ENCODE measurements around the gene RABEP1. TPM values are rescaled to one million over a fixed set of nuclear protein-coding genes. Genes with fewer than 3 reads are reported as not detected.
A peak's percentile ranks its signal among the peaks of the same experiment; 100 is the strongest.

The RABEP1 gene
- total RNA-seq, 2 donors from 2014 or later = 49.7 to 52.1 TPM

GRCh38 chr17:5378566-5379207 is 96.6 kb downstream of the RABEP1 start:
- DNase-seq (ENCODE audit: low spot score in 2 of 2) = no peak
- H3K36me3 Mint-ChIP-seq = peaks cover 7 to 16% of the 10 kb centered on the region in 2 donors
- ATAC-seq = peak in 1 of 2 donors; percentile 27
- peak overlapping the region; percentile 15 to 58 for H3K27ac Mint-ChIP-seq
- no peaks in the 10 kb centered on the region for H3K9me3 Mint-ChIP-seq

GRCh38 chr17:5379351-5380107 is 97.4 kb downstream of the RABEP1 start:
- DNase-seq (ENCODE audit: low spot score in 2 of 2) (no peak), ATAC-seq (no peak)
- H3K9me3 Mint-ChIP-seq = no peaks in the 10 kb centered on the region
- peaks cover 7 to 16% of the 10 kb centered on the region in 2 donors for H3K36me3 Mint-ChIP-seq
- peak overlapping the region; percentile 15 to 58 for H3K27ac Mint-ChIP-seq

- DNase-seq (ENCODE audit: low spot score in 2 of 2) (no peak), ATAC-seq (peak in 1 of 2 donors; percentile 12)
- Mint-ChIP-seq H3K9me3 (no peaks in the 10 kb centered on the region), H3K36me3 (peaks cover 7 to 16% of the 10 kb centered on the region in 2 donors), H3K27ac (peak overlapping the region; percentile 15 to 59)
Observed at GRCh38 chr17:5380491-5381135, 98.5 kb downstream of the RABEP1 start.

- H3K9me3 Mint-ChIP-seq = no peaks in the 10 kb centered on the region
- no peak for DNase-seq (ENCODE audit: low spot score in 2 of 2)
- H3K27ac Mint-ChIP-seq = peak overlapping the region; percentile 13 to 59
- ATAC-seq = peak; percentile 21 to 25
- H3K36me3 Mint-ChIP-seq = peaks cover 7 to 16% of the 10 kb centered on the region in 2 donors
Observed at GRCh38 chr17:5381542-5381941, 99.5 kb downstream of the RABEP1 start.

GRCh38 chr17:5391678-5392077 is 109.6 kb downstream of the RABEP1 start:
- H3K27ac Mint-ChIP-seq = peak overlapping the region in 1 of 2 donors; percentile 17
- DNase-seq (ENCODE audit: low spot score in 2 of 2) (no peak), ATAC-seq (no peak)
- H3K36me3 Mint-ChIP-seq = peaks cover 11 to 37% of the 10 kb centered on the region in 2 donors
- H3K9me3 Mint-ChIP-seq = no peaks in the 10 kb centered on the region

GRCh38 chr17:5396612-5397011 is 114.5 kb downstream of the RABEP1 start:
- ATAC-seq = peak; percentile 22 to 84
- Mint-ChIP-seq H3K27ac (no peak overlapping the region), H3K9me3 (no peaks in the 10 kb centered on the region), H3K36me3 (peaks cover 11 to 29% of the 10 kb centered on the region in 2 donors)
- no peak for DNase-seq (ENCODE audit: low spot score in 2 of 2)

GRCh38 chr17:5399767-5400166 is 117.7 kb downstream of the RABEP1 start:
- DNase-seq (ENCODE audit: low spot score in 2 of 2) (no peak), ATAC-seq (no peak)
- Mint-ChIP-seq H3K27ac (peak overlapping the region in 1 of 2 donors; percentile 44), H3K36me3 (peaks cover 0 to 19% of the 10 kb centered on the region in 2 donors), H3K9me3 (no peaks in the 10 kb centered on the region)

- Mint-ChIP-seq H3K27ac (no peak overlapping the region), H3K36me3 (peaks cover 0 to under 1% of the 10 kb centered on the region in 2 donors), H3K9me3 (no peaks in the 10 kb centered on the region)
- ATAC-seq = no peak
- DNase-seq (ENCODE audit: low spot score in 2 of 2) = no peak
Observed at GRCh38 chr17:5405400-5405799, 123.3 kb downstream of the RABEP1 start.

- Mint-ChIP-seq H3K36me3 (peaks cover 13 to 17% of the 10 kb centered on the region in 2 donors), H3K27ac (no peak overlapping the region), H3K9me3 (no peaks in the 10 kb centered on the region)
- ATAC-seq = no peak
- no peak for DNase-seq (ENCODE audit: low spot score in 2 of 2)
Observed at GRCh38 chr17:5408186-5408585, 126.1 kb downstream of the RABEP1 start.

GRCh38 chr17:5410594-5411272 is 128.6 kb downstream of the RABEP1 start:
- Mint-ChIP-seq H3K27ac (no peak overlapping the region), H3K9me3 (no peaks in the 10 kb centered on the region), H3K36me3 (peaks cover 17 to 18% of the 10 kb centered on the region in 2 donors)
- ATAC-seq (no peak), DNase-seq (ENCODE audit: low spot score in 2 of 2) (no peak)

- Mint-ChIP-seq H3K27ac (peak overlapping the region; percentile 57 to 67), H3K36me3 (peaks cover 21 to 24% of the 10 kb centered on the region in 2 donors), H3K9me3 (no peaks in the 10 kb centered on the region)
- DNase-seq (ENCODE audit: low spot score in 2 of 2) (no peak), ATAC-seq (peak; percentile 76 to 81)
Observed at GRCh38 chr17:5413682-5414081, 131.6 kb downstream of the RABEP1 start.

- H3K36me3 Mint-ChIP-seq = peaks cover 39 to 43% of the 10 kb centered on the region in 2 donors
- DNase-seq (ENCODE audit: low spot score in 2 of 2) (no peak), ATAC-seq (no peak)
- peak overlapping the region; percentile 50 to 64 for H3K27ac Mint-ChIP-seq
- H3K9me3 Mint-ChIP-seq = no peaks in the 10 kb centered on the region
Observed at GRCh38 chr17:5416901-5417300, 134.8 kb downstream of the RABEP1 start.

GRCh38 chr17:5418858-5419355 is 136.8 kb downstream of the RABEP1 start:
- no peaks in the 10 kb centered on the region for H3K9me3 Mint-ChIP-seq
- peaks cover 29 to 36% of the 10 kb centered on the region in 2 donors for H3K36me3 Mint-ChIP-seq
- ATAC-seq (peak; percentile 40 to 46), DNase-seq (ENCODE audit: low spot score in 2 of 2) (peak; percentile 51 to 63)
- peak overlapping the region; percentile 98 to 99 for H3K27ac Mint-ChIP-seq

- Mint-ChIP-seq H3K9me3 (no peaks in the 10 kb centered on the region), H3K36me3 (peaks cover 29 to 36% of the 10 kb centered on the region in 2 donors), H3K27ac (peak within 1 kb of the TSS; percentile 98 to 99)
- ATAC-seq = peak; percentile 92 to 97
- peak; percentile 94 to 97 for DNase-seq (ENCODE audit: low spot score in 2 of 2)
Observed at GRCh38 chr17:5419356-5419958, 137.4 kb downstream of the RABEP1 start, which contains the start of gene NUP88. Gene NUP88 (minus strand): TSS chr17:5419662. CDS start chr17:5419650, 12 bp downstream.

- Mint-ChIP-seq H3K36me3 (peaks cover 29 to 36% of the 10 kb centered on the region in 2 donors), H3K9me3 (no peaks in the 10 kb centered on the region), H3K27ac (peak within 1 kb of the TSS; percentile 98 to 99)
- peak in 1 of 2 donors; percentile 80 for DNase-seq (ENCODE audit: low spot score in 2 of 2)
- ATAC-seq = peak; percentile 38 to 76
Observed at GRCh38 chr17:5419959-5420653, 138.0 kb downstream of the RABEP1 start, which contains the start of gene RPAIN. Gene RPAIN (plus strand): TSS chr17:5420182. CDS start chr17:5420211, 29 bp downstream.

Data from activated naive CD4-positive, alpha-beta T cell treated with anti-CD3 and anti-CD28 coated beads, Interleukin-2, amount 50 U/mL, for 72 hours (primary cell).